ENCODE results near the gene HSPB1.
"Not testable (repeated sequence)": the region's sequence is repeated elsewhere in the genome, so short reads cannot be mapped to it uniquely, and the experiment has no call there.

Gene HSPB1

GRCh38 chr7:76302347-76303201 is at the start of gene HSPB1:
Gene HSPB1 (plus strand): TSS chr7:76302673. CDS start chr7:76302713, 40 bp downstream.
- DNase-seq (ENCODE audit: low read depth in 2 of 2) = peak in 1 of 2 donors; percentile 34

- DNase-seq (ENCODE audit: low read depth in 2 of 2) = no peak
These were observed 47.7 kb upstream of the HSPB1 start for GRCh38 chr7:76254781-76255180.

- DNase-seq (ENCODE audit: low read depth in 2 of 2) = no peak
These were observed 44.5 kb upstream of the HSPB1 start for GRCh38 chr7:76257973-76258372.

GRCh38 chr7:76259124-76260093 is 43.1 kb upstream of the HSPB1 start:
- DNase-seq (ENCODE audit: low read depth in 2 of 2) = no peak

- peak; percentile 34 to 58 for DNase-seq (ENCODE audit: low read depth in 2 of 2)
These were observed 42.2 kb upstream of the HSPB1 start for GRCh38 chr7:76260171-76260703.

- DNase-seq (ENCODE audit: low read depth in 2 of 2) = no peak
These were observed 41.1 kb upstream of the HSPB1 start for GRCh38 chr7:76261329-76261728.

GRCh38 chr7:76261931-76262330 is 40.5 kb upstream of the HSPB1 start:
- DNase-seq (ENCODE audit: low read depth in 2 of 2) = no peak

- peak; percentile 25 to 38 for DNase-seq (ENCODE audit: low read depth in 2 of 2)
These were observed 39.6 kb upstream of the HSPB1 start for GRCh38 chr7:76262683-76263402.

GRCh38 chr7:76265299-76265698 is 37.2 kb upstream of the HSPB1 start:
- DNase-seq (ENCODE audit: low read depth in 2 of 2) = no peak

- no peak for DNase-seq (ENCODE audit: low read depth in 2 of 2)
These were observed 35.2 kb upstream of the HSPB1 start for GRCh38 chr7:76267107-76267893.

GRCh38 chr7:76267894-76268183 is 34.6 kb upstream of the HSPB1 start:
- no peak for DNase-seq (ENCODE audit: low read depth in 2 of 2)

- no peak for DNase-seq (ENCODE audit: low read depth in 2 of 2)
These were observed 34.1 kb upstream of the HSPB1 start for GRCh38 chr7:76268376-76268775.

- DNase-seq (ENCODE audit: low read depth in 2 of 2) = no peak
These were observed 32.6 kb upstream of the HSPB1 start for GRCh38 chr7:76269895-76270294.

GRCh38 chr7:76271384-76271783 is 31.1 kb upstream of the HSPB1 start:
- DNase-seq (ENCODE audit: low read depth in 2 of 2) = not testable (repeated sequence)

GRCh38 chr7:76272142-76272541 is 30.3 kb upstream of the HSPB1 start:
- no peak for DNase-seq (ENCODE audit: low read depth in 2 of 2)

GRCh38 chr7:76272851-76273497 is 29.5 kb upstream of the HSPB1 start:
- DNase-seq (ENCODE audit: low read depth in 2 of 2) = no peak

- no peak for DNase-seq (ENCODE audit: low read depth in 2 of 2)
These were observed 29.0 kb upstream of the HSPB1 start for GRCh38 chr7:76273503-76273902.

- no peak for DNase-seq (ENCODE audit: low read depth in 2 of 2)
These were observed 23.9 kb upstream of the HSPB1 start for GRCh38 chr7:76278540-76278939.

GRCh38 chr7:76280408-76280807 is 22.1 kb upstream of the HSPB1 start:
- DNase-seq (ENCODE audit: low read depth in 2 of 2) = no peak

- no peak for DNase-seq (ENCODE audit: low read depth in 2 of 2)
These were observed 21.3 kb upstream of the HSPB1 start for GRCh38 chr7:76281006-76281705.
